Colonic mucosa (tissue), 4 donors: Measurements from ENCODE around the gene PTH2R. TPM values are rescaled to one million over a fixed set of nuclear protein-coding genes. Genes with fewer than 3 reads are reported as not detected.
"Not testable (repeated sequence)": the region's sequence is repeated elsewhere in the genome, so short reads cannot be mapped to it uniquely, and the experiment has no call there.

ENCODE experiments used
- DNase-seq: peaks from one replicate; pipeline ENCODE4 v3.0.0-alpha.2; 2020
- H3K27ac ChIP-seq: fragments of 200-600 bp; one replicate; pipeline ENCODE4 v1.8.0; 2021
- H3K27me3 ChIP-seq: fragments of 200-600 bp; one replicate; pipeline ENCODE4 v1.8.0; 2021
- H3K36me3 ChIP-seq: fragments of 200-600 bp; one replicate; pipeline ENCODE4 v1.8.0; 2021
- H3K4me1 ChIP-seq: fragments of 200-600 bp; one replicate; pipeline ENCODE4 v1.8.0; 2021; ENCODE audit warnings: mild to moderate bottlenecking
- H3K4me3 ChIP-seq: fragments of 200-600 bp; one replicate; pipeline ENCODE4 v1.8.0; 2021
- H3K9ac ChIP-seq, 2 donors: one replicate each; pipeline ENCODE4 v1.7.0; 2013; ENCODE audit warnings: control low read depth in 2 of 2, low read depth in 2 of 2, low read length in 2 of 2
- H3K9me3 ChIP-seq: fragments of 200-600 bp; one replicate; pipeline ENCODE4 v1.8.0; 2021
- intact Hi-C: fragments of 100-400 bp; cut with DNase I; formaldehyde crosslinking; loops from one replicate; pipeline ENCODE4 v1.14.1; 2022
- total RNA-seq, 2 donors: library from RNA; stranded (reverse); fragmentation: NEBNext Ultra II Directional in 1 of 2; extraction: Animal tissue kit (Norgen Biotek cat#: 25700) in 1 of 2; gene quantifications; one replicate each; pipeline ENCODE4 v1.2.1, GENCODE V29; 2021
- TF ChIP-seq, protein P1 (sequence below): fragments of 200-600 bp; IDR thresholded peaks from one replicate; pipeline ENCODE4 v1.8.0; 2022; ENCODE audit warnings: antibody characterized with exemption, mild to moderate bottlenecking
- donor health status: healthy.
- donor health status: DM: no; HTN: no; CAD: no.
- donor health status: DM: no; HTN: no; CAD: no.

Gene PTH2R
- total RNA-seq, 2 donors from 2014 or later = not detected

DNA sequence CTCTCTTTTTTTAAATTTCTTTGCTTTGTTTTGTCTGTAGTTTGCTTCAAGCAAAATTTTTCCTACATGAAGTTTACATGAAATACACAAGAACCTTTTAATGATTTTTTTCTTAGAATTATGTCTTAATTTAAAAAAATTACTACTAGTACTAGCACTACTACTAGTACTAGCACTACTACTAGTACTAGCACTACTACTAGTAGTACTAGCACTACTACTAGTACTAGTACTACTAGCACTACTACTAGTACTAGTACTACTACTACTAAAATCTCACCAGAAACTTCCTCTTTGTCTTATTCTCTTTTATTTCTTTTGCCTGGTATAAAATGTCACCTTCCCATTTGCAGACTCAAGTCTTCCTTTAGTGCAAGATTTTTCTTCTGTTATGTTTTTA, 71.1 kb downstream of the PTH2R start:
- H3K27ac ChIP-seq = no peak overlapping the region
- DNase-seq = no peak
- H3K9ac ChIP-seq = no peak overlapping the region
- no peaks in the 10 kb centered on the region for H3K27me3 ChIP-seq
- no peaks in the 10 kb centered on the region for H3K36me3 ChIP-seq
- intact Hi-C loops = no loop called here
- H3K4me3 ChIP-seq = no peak overlapping the region
- no peaks in the 10 kb centered on the region for H3K9me3 ChIP-seq
- TF ChIP-seq, protein P1, sequence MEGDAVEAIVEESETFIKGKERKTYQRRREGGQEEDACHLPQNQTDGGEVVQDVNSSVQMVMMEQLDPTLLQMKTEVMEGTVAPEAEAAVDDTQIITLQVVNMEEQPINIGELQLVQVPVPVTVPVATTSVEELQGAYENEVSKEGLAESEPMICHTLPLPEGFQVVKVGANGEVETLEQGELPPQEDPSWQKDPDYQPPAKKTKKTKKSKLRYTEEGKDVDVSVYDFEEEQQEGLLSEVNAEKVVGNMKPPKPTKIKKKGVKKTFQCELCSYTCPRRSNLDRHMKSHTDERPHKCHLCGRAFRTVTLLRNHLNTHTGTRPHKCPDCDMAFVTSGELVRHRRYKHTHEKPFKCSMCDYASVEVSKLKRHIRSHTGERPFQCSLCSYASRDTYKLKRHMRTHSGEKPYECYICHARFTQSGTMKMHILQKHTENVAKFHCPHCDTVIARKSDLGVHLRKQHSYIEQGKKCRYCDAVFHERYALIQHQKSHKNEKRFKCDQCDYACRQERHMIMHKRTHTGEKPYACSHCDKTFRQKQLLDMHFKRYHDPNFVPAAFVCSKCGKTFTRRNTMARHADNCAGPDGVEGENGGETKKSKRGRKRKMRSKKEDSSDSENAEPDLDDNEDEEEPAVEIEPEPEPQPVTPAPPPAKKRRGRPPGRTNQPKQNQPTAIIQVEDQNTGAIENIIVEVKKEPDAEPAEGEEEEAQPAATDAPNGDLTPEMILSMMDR = no peak
- no peaks in the 10 kb centered on the region for H3K4me1 ChIP-seq

DNA sequence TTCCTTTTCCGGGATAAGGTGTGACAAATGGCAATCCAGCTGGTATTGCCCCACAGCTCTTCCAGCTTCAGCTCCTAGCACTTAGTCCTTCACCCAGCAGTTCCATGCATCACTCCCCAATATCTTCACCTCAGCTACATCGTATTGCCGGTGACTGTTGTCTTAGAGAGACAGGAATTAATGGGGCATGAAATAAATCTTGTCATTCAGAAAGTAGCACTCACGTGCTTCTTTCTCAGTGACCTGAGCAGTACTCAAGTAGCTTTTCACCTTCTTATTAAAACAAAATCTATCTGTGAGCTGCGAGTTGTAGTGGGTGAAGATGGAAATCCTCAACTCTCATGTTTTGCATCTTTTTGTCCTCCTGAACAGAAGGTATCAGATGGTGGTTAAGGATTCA, 72.8 kb downstream of the PTH2R start:
- TF ChIP-seq, protein P1 = no peak
- intact Hi-C loops = no loop called here
- DNase-seq = no peak
- Histone ChIP-seq H3K4me3 (no peak overlapping the region), H3K9me3 (no peaks in the 10 kb centered on the region), H3K4me1 (no peaks in the 10 kb centered on the region), H3K36me3 (no peaks in the 10 kb centered on the region), H3K27ac (no peak overlapping the region), H3K27me3 (no peaks in the 10 kb centered on the region), H3K9ac (no peak overlapping the region)

DNA sequence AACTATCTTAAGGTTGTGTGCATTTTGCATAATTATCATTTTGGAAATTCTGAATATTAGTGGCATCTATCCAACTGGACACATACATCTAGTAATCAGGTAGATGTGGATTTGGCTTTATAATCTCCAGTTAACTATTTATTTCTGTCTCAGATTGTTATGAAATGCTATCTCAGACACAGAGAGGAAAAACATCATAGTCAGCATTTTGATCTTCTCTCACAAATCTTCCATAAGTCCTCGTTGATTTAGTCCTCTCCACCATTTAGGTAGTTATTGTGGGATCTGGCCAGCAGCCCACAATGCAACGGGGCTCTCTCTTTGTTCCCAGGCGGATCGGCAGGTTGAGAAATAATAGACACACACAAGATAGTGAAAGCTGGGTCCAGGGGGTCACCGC, 75.4 kb downstream of the PTH2R start:
- intact Hi-C loops, H3K9me3 ChIP-seq: not testable (repeated sequence)

DNA sequence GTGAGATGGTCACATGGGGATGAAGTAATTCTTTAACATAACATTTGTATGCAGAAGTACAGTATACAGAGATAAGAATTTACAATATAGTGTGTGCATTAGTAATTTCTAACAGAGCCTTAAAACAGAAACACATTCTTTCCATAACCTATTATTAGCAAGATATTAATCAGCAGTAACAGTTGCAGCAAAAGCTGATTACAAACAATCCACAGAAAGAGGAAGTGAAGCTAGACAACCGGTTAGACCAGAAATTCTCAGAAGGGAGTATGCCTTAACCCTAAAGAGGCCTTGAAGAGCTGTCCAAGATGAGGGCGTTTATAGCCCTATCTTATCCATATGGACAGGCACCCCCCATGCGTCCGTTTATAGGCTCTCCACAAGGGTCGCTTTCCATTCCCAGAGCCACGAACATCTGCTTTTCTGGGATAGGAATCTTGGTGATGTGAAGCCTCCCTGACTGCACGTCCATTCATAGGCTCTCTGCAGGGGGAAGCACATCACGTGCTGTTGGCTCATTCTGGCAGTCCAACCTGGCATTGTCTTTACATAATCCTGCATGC, 75.9 kb downstream of the PTH2R start:
- H3K27me3 ChIP-seq, H3K4me3 ChIP-seq, H3K9ac ChIP-seq, H3K4me1 ChIP-seq, DNase-seq, H3K9me3 ChIP-seq, intact Hi-C loops, H3K27ac ChIP-seq, H3K36me3 ChIP-seq: not testable (repeated sequence)

More for the DNA sequence above, 75.4 kb downstream of the PTH2R start:
- H3K4me3 ChIP-seq, H3K4me1 ChIP-seq, H3K9ac ChIP-seq, H3K27ac ChIP-seq, H3K27me3 ChIP-seq, H3K36me3 ChIP-seq, DNase-seq: not testable (repeated sequence)

DNA sequence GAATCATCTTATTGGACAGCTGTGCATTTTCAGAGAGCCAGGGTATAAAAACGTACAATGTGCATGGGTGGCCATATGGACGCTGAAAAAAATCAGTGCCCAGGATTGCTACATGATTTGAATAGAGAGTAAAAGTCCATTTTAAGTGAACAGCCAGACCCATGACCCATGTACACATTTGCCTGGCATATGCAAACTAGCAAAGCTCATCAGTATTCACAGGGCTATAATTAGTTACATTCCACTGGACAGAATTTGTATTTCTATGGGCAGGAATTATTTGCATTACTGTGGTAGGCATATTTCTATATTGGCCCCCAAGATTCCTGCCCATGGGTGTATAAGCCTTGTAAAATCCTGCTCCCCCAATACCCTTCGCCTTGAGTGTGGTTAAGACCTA, 78.8 kb downstream of the PTH2R start:
- no peaks in the 10 kb centered on the region for H3K9me3 ChIP-seq
- intact Hi-C loops = no loop called here
- no peak overlapping the region for H3K9ac ChIP-seq
- H3K27ac ChIP-seq = no peak overlapping the region
- no peak overlapping the region for H3K4me3 ChIP-seq
- no peaks in the 10 kb centered on the region for H3K4me1 ChIP-seq
- TF ChIP-seq, protein P1 = no peak
- no peak for DNase-seq
- no peaks in the 10 kb centered on the region for H3K27me3 ChIP-seq
- no peaks in the 10 kb centered on the region for H3K36me3 ChIP-seq

DNA sequence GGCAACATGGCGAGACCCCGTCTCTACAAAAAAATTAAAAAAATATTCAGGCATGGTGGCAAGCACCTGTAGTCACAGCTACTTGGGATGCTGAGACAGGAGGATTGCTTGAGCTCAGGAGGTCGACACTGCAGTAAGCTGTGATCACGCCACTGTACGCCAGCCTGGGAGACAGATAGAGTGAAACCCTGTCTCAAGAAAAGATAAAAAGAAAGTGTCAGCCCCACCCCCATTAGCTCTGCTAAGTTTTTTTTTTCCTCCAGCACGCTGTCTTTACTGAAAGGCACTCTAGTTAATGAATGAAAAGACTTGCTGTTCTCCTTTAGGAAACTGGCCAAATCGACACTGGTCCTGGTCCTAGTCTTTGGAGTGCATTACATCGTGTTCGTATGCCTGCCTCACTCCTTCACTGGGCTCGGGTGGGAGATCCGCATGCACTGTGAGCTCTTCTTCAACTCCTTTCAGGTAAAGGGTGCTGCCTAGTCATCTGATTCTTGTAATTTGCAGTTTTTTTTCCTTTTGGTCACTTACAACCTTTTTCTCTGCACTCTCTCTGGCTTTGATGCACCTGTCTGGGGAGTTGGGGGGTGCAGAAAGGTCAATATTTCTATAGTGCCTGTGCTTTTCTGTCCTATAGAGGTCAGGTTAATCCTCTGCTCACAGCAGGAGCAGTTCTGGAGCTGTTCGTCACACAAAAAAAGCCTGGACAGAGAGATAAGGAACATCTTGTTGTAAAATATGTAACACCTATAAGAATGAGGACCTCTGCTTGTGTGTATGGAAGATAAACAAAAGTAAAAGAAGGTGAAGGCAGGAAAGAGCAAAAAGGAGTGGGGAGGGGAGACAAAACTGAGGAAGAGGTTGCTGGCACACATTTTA, 82.3 kb downstream of the PTH2R start:
- H3K9ac ChIP-seq = no peak overlapping the region
- no peak overlapping the region for H3K4me3 ChIP-seq
- H3K27me3 ChIP-seq = no peaks in the 10 kb centered on the region
- no peaks in the 10 kb centered on the region for H3K9me3 ChIP-seq
- H3K4me1 ChIP-seq = no peaks in the 10 kb centered on the region
- intact Hi-C loops = no loop called here
- TF ChIP-seq, protein P1 = no peak
- no peaks in the 10 kb centered on the region for H3K36me3 ChIP-seq
- H3K27ac ChIP-seq = no peak overlapping the region
- DNase-seq = no peak
